Measurements from ENCODE around the gene PDZRN3. TPM values are rescaled to one million over a fixed set of nuclear protein-coding genes. Genes with fewer than 3 reads are reported as not detected.

PDZRN3 gene
- total RNA-seq, 1 experiment from 2014 or later = not detected

- CTCF ChIA-PET = no interaction called here
- Histone ChIP-seq H3K27ac (no peak overlapping the region), H2AFZ (no peak overlapping the region), H3K9me2 (ENCODE audit: insufficient read depth) (no peaks in the 10 kb centered on the region), H3F3A (ENCODE audit: insufficient read depth, low read depth) (no peaks in the 10 kb centered on the region), H3K4me1 (replicated peaks; ENCODE audit: insufficient read depth) (no peaks in the 10 kb centered on the region), H3K27me3 (ENCODE audit: insufficient read depth, low read depth) (no peaks in the 10 kb centered on the region), H3K79me2 (ENCODE audit: low read depth) (no peaks in the 10 kb centered on the region), H3K36me3 (ENCODE audit: low read depth) (no peaks in the 10 kb centered on the region), H3K4me3 (no peak overlapping the region), H4K20me1 (ENCODE audit: insufficient read depth) (no peaks in the 10 kb centered on the region), H3K4me2 (no peak overlapping the region), H3K9me3 (ENCODE audit: insufficient read depth, low read depth) (no peaks in the 10 kb centered on the region)
- intact Hi-C loops (cut with micrococcal nuclease; ENCODE audit: unreplicated experiment) = no loop called here
- POLR2A ChIA-PET (ENCODE audit: unreplicated experiment) = no interaction called here
- no peak for DNase-seq
- no TSS peak for BruUV-seq (replicated peaks)
- TF ChIP-seq EZH2 (IDR thresholded peaks at IDR 0.05; ENCODE audit: low read depth) (no peak), CTCF (conservative IDR thresholded peaks at IDR 0.05) (no peak)
Measured at GRCh38 chr3:73633916-73634344, 9.2 kb upstream of the PDZRN3 start.

- Histone ChIP-seq H3K4me3 (no peak overlapping the region), H4K20me1 (ENCODE audit: insufficient read depth) (no peaks in the 10 kb centered on the region), H2AFZ (no peak overlapping the region), H3K36me3 (ENCODE audit: low read depth) (no peaks in the 10 kb centered on the region), H3K27ac (no peak overlapping the region), H3K9me3 (ENCODE audit: insufficient read depth, low read depth) (no peaks in the 10 kb centered on the region), H3F3A (ENCODE audit: insufficient read depth, low read depth) (no peaks in the 10 kb centered on the region), H3K4me2 (no peak overlapping the region), H3K79me2 (ENCODE audit: low read depth) (no peaks in the 10 kb centered on the region), H3K4me1 (replicated peaks; ENCODE audit: insufficient read depth) (no peaks in the 10 kb centered on the region), H3K27me3 (ENCODE audit: insufficient read depth, low read depth) (no peaks in the 10 kb centered on the region), H3K9me2 (ENCODE audit: insufficient read depth) (no peaks in the 10 kb centered on the region)
- TF ChIP-seq EZH2 (IDR thresholded peaks at IDR 0.05; ENCODE audit: low read depth) = no peak
- no peak for TF ChIP-seq CTCF (conservative IDR thresholded peaks at IDR 0.05)
- no TSS peak for BruUV-seq (replicated peaks)
- ChIA-PET POLR2A (ENCODE audit: unreplicated experiment) (no interaction called here), CTCF (no interaction called here)
- intact Hi-C loops (cut with micrococcal nuclease; ENCODE audit: unreplicated experiment) = no loop called here
- DNase-seq = no peak
Measured at GRCh38 chr3:73633453-73633852, 8.7 kb upstream of the PDZRN3 start.

- no peak for TF ChIP-seq CTCF (conservative IDR thresholded peaks at IDR 0.05)
- TF ChIP-seq EZH2 (IDR thresholded peaks at IDR 0.05; ENCODE audit: low read depth) = no peak
- H4K20me1 ChIP-seq (ENCODE audit: insufficient read depth) = no peaks in the 10 kb centered on the region
- no peaks in the 10 kb centered on the region for H3K9me2 ChIP-seq (ENCODE audit: insufficient read depth)
- H2AFZ ChIP-seq = no peak overlapping the region
- H3K27ac ChIP-seq = no peak overlapping the region
- no TSS peak for BruUV-seq (replicated peaks)
- H3K4me2 ChIP-seq = no peak overlapping the region
- CTCF ChIA-PET = no interaction called here
- no peaks in the 10 kb centered on the region for H3K79me2 ChIP-seq (ENCODE audit: low read depth)
- H3K4me3 ChIP-seq = no peak overlapping the region
- H3K27me3 ChIP-seq (ENCODE audit: insufficient read depth, low read depth) = no peaks in the 10 kb centered on the region; the same call in 1 of the 2 replicates
- no peaks in the 10 kb centered on the region for H3F3A ChIP-seq (ENCODE audit: insufficient read depth, low read depth)
- POLR2A ChIA-PET (ENCODE audit: unreplicated experiment) = no interaction called here
- no peak for DNase-seq
- intact Hi-C loops (cut with micrococcal nuclease; ENCODE audit: unreplicated experiment) = no loop called here
- no peaks in the 10 kb centered on the region for H3K9me3 ChIP-seq (ENCODE audit: insufficient read depth, low read depth)
- H3K36me3 ChIP-seq (ENCODE audit: low read depth) = no peaks in the 10 kb centered on the region
- H3K4me1 ChIP-seq (replicated peaks; ENCODE audit: insufficient read depth) = no peaks in the 10 kb centered on the region
Measured at GRCh38 chr3:73626106-73626505, 1.4 kb upstream of the PDZRN3 start.

All from PC-9 (cell line).